Measurements from ENCODE around the gene CEPT1.

CEPT1 gene

DNA sequence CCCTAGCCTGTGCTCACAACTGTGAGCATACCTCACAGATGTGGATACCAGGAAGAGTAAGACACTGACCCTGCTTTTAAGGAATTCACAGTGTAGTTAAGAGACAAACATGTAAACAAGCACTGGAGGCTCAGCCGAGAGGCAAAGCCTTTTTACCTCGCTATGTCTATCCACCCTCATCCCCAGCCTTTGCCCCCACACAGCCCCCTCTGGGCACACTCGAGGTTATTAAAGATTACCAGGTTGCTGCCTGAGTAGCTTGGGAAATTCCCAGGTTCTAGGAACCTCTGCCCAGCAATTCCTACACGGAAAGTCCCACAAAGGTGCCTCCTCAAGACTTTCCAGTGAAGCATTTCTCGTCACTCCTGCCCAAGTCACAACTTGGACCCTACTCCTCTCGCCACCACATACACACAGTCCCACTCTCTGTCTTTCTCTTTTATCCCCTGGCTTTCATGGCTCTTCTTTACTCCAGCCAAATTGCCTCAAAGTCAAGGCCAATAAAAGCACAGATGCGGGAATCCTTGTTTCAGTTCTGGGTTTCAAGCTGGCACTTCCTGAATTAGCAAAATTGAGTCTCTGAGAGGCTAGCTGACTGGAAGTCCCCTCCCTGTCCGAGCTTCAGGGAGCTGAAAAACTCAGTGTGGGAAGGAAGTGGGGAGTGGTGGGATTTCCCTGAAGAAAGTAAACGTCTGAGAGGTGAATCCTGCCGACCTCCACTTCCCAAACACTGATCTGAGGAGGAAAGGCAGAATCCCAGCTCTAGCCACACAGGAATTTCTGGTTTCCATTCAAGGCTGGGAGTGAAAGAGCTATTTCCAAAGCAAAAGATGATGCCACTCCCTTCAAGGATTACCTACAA, 52.9 kb downstream of the CEPT1 start:
- peak in 4 of 51 donors; percentile 2 to 35 (median 24) for DNase-seq

GRCh38 chr1:111193712-111194480, 53.9 kb downstream of the CEPT1 start:
- DNase-seq = no peak

DNA sequence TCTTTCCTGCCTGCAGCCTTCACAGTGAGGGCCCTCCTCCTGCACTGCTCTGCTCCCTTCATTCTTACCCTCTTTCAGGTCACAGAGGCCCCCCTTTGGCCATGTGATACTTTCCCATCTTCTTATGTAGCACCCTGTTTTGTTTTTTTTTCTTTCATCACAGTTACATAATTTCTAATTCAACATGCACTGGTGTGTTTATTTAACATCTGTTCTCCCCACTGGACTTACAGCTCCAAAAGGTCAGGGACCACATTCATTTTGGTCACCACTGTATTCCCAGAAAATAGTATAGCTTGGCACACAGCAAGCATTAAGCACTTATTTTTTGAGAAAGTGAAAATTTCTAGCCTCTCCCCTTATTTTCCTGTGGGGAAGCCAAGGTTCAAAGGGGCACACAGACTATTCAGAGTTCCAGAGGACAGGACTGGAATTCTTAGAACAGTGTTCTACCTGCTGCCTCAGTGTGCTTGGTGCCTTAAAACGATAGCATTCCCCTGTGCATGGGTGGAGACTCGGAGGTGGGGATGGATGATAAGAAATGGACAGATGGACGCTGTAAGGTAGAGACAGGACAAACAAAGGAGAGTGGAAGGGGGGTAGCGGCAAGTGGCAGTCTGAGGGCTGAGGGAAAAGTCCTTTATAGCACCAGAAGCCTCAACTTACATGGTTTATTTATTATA, 55.1 kb downstream of the CEPT1 start:
- DNase-seq = no peak

GRCh38 chr1:111196213-111196612, 56.2 kb downstream of the CEPT1 start:
- DNase-seq = no peak

GRCh38 chr1:111197598-111198284, 57.7 kb downstream of the CEPT1 start:
- DNase-seq = no peak

DNA sequence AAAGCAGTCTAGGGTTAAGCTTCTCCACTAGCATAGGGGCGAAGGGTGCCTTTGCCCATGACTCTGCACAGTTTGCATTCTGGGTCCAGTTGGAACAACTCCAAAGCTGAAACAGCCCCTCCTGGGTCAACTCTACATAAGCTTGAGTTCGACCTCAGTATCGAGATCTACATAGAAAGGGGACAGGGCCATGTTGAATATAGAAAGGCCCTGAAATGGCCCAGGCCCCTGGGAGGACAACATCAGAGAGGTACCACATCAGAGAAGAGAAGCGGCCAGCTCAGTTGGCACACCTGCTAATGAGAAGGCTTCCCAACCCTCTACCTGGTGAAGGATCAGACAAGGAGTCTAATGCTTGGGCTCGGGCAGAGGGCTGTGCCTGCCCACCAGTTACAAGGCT, 58.8 kb downstream of the CEPT1 start:
- DNase-seq = no peak

DNA sequence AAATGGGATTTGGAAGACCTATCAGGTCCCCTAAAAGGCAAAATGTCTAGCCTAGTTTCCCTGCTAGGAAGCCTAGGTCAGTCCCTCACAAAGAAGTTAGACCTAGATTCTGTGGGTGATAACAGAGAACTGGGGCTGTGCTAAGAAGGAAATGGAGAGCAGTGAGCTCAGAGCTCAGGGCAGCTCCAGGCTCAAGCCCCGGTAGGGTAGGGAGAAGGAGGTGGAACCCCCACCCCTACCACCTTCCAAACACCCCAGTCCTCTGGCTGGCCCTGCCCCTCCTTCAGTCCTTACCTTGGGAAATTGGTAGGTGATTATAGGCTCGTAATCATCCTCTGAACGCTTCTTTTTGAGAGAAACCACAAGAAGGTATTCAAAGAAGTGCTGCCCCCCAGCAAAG, 59.3 kb downstream of the CEPT1 start:
- DNase-seq = no peak

GRCh38 chr1:111199881-111200801, 60.1 kb downstream of the CEPT1 start, which contains the start of gene DENND2D:
TSS of gene DENND2D (minus strand) at chr1:111200646. CDS start at chr1:111200459, 187 bp downstream.
- peak in 22 of 51 donors; percentile 9 to 53 (median 27) for DNase-seq

- no peak for DNase-seq
Observed at GRCh38 chr1:111200802-111201161, 60.8 kb downstream of the CEPT1 start.

DNA sequence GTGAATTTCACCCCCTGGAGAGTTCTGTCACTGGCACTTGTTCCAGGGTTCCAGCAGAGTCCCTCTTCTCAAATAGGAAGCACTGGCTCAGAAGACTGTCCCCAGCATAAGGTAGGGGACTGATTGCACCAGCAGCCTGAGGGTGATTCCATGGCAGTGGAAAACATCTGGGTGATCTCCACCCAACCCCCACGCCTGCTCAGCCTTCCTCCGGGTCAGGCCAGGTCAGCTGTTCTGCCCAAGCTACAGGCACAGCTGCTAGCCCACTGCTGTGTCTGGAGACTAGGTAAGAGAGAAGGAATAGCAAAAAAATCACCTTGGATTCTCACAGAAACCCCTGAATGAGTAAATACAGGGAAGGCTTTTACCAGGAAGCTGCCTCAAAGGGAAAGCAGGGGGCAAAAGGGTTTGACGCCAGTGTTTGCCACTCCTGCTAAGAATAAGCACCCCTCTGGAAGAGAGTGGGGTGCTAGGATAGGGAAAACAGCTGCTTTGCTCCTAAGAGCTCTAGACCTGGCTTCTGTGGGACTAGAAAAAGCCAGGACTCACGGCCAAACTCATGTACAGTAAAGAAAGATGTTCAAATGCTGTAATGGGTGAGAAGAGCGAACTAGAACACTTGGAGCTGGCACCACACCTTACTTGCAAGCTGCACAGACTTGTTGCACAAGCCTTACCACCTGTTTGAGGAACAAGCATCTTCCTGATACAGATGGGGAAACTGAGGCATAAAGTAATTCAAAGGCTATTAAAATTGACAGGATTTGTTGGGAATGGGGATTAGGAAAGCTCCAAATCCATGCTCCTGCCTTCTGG, 61.5 kb downstream of the CEPT1 start:
- no peak for DNase-seq

DNA sequence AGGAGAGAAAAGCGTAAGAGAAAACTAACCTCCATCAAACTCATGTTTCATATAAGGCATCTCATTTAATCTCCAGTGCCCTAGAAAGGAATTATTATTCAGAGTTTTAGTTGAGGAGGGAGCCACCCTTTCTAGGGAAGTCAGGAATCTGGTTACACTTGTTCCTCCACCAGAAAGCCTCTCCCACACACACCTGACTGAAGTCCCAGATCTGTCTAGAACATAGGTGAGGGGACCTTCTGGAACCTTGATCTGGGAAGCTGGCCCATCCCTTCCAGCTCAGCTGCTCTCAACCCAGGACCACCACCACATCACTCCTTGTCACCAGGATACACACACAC, 62.3 kb downstream of the CEPT1 start:
- no peak for DNase-seq

- no peak for DNase-seq
Observed at GRCh38 chr1:111202707-111203623, 62.9 kb downstream of the CEPT1 start.

- DNase-seq = peak in 26 of 51 donors; percentile 8 to 57 (median 24)
Observed at GRCh38 chr1:111203681-111204200, 63.7 kb downstream of the CEPT1 start.

GRCh38 chr1:111204201-111204982, 64.4 kb downstream of the CEPT1 start:
- no peak for DNase-seq

DNA sequence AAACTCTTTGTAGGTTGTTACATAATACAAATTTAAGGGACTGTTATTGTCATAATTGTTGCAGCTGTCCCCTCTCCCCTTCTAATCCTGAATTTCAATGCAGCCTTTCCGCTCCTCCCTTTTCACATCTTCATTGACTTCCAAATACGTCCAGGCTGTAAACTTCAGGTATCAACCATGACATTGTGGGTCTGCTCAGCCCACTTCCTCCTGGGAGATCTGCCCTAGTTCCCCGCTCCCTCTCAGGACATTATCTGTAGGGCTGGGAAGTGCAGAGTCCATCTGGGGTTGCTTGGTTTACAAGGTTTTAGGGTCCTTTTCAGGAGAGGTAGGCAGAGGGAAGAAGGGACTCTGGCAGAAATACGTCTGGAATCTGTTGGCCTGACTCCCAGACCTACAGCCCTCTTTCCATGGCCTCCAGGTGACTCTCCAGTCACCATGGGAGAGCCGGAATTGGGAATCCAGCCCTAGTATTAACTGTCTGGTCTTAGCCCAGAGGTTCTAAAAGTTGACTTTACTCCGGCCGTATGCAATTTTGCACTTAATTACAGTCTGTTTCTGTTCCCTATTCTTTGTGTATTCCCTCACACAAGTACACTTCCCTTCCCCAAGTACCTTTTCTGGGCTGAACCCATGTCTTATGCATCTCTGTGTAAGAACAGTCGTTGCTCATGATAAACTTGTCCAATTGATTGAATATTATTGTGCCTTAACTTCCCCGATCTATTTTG, 65.1 kb downstream of the CEPT1 start:
- no peak for DNase-seq

GRCh38 chr1:111205714-111206050, 65.7 kb downstream of the CEPT1 start:
- no peak for DNase-seq

GRCh38 chr1:111208921-111209320, 68.9 kb downstream of the CEPT1 start:
- no peak for DNase-seq

Data from hypothalamus (tissue), 51 donors.